ENCODE results near the gene HOXD8.

- TF ChIP-seq POLR2A (IDR thresholded peaks at IDR 0.05) (no peak), EP300 (IDR thresholded peaks at IDR 0.05) (no peak)
These were observed 17.1 kb downstream of the HOXD8 start for GRCh38 chr2:176146645-176147044.

Measured in suprapubic skin (tissue), 2 donors.